ENCODE results near the gene CHM. TPM values are rescaled to one million over a fixed set of nuclear protein-coding genes. Genes with fewer than 3 reads are reported as not detected.
"Not testable (repeated sequence)": the region's sequence is repeated elsewhere in the genome, so short reads cannot be mapped to it uniquely, and the experiment has no call there.

CHM gene
- total and polyA plus RNA-seq, 2 experiments from 2014 or later, result 11.6 to 24.8 TPM

- no peak overlapping the region for H2AFZ ChIP-seq
- 70% methylated on average over 3 of the region's 3 CpGs for WGBS (ENCODE audit: low lambda C conversion rate, missing lambda C conversion rate)
- H3K79me2 ChIP-seq, result no peaks in the 10 kb centered on the region
- DNase-seq (ENCODE audit: low spot score), result no peak
- H3K27me3 ChIP-seq, result no peaks in the 10 kb centered on the region
- H3K9me3 ChIP-seq (ENCODE audit: low read depth), result no peaks in the 10 kb centered on the region
- H3K9me2 ChIP-seq (replicated peaks; ENCODE audit: insufficient read depth), result no peaks in the 10 kb centered on the region
- TF ChIP-seq CTCF (IDR thresholded peaks at IDR 0.05; ENCODE audit: poor library complexity) (no peak), EZH2phosphoT487 (IDR thresholded peaks at IDR 0.05; ENCODE audit: low read depth, severe bottlenecking, unreplicated experiment) (no peak), EZH2 (IDR thresholded peaks at IDR 0.05; ENCODE audit: borderline replicate concordance) (no peak)
- no peaks in the 10 kb centered on the region for H3K4me1 ChIP-seq (ENCODE audit: insufficient read depth)
- no peaks in the 10 kb centered on the region for H3K36me3 ChIP-seq (replicated peaks; ENCODE audit: insufficient read depth, low read depth)
- H4K20me1 ChIP-seq (ENCODE audit: insufficient read depth, poor library complexity, severe bottlenecking), result no peaks in the 10 kb centered on the region
- no peak overlapping the region for H3K4me3 ChIP-seq
- H3K4me2 ChIP-seq, result no peak overlapping the region
- no peak overlapping the region for H3K27ac ChIP-seq
Measured at GRCh38 chrX:85977218-85977617, 70.1 kb downstream of the CHM start.

- H3K9me3 ChIP-seq (ENCODE audit: low read depth); DNase-seq (ENCODE audit: low spot score); H2AFZ ChIP-seq; H3K9me2 ChIP-seq (replicated peaks; ENCODE audit: insufficient read depth); H3K27me3 ChIP-seq; H3K79me2 ChIP-seq; H4K20me1 ChIP-seq (ENCODE audit: insufficient read depth, poor library complexity, severe bottlenecking); H3K4me1 ChIP-seq (ENCODE audit: insufficient read depth); H3K27ac ChIP-seq; H3K4me3 ChIP-seq; H3K4me2 ChIP-seq; H3K36me3 ChIP-seq (replicated peaks; ENCODE audit: insufficient read depth, low read depth): not testable (repeated sequence)
- WGBS (ENCODE audit: low lambda C conversion rate, missing lambda C conversion rate), result 93% methylated on average over 25 of the region's 33 CpGs
Measured at GRCh38 chrX:85972351-85972750, 75.0 kb downstream of the CHM start.

- DNase-seq (ENCODE audit: low spot score), result no peak
- H3K36me3 ChIP-seq (replicated peaks; ENCODE audit: insufficient read depth, low read depth), result no peaks in the 10 kb centered on the region
- 75% methylated on average over 2 of the region's 2 CpGs for WGBS (ENCODE audit: low lambda C conversion rate, missing lambda C conversion rate)
- H3K27me3 ChIP-seq, result no peaks in the 10 kb centered on the region
- no peaks in the 10 kb centered on the region for H3K79me2 ChIP-seq
- H3K9me2 ChIP-seq (replicated peaks; ENCODE audit: insufficient read depth), result no peaks in the 10 kb centered on the region
- no peak overlapping the region for H2AFZ ChIP-seq
- H3K4me2 ChIP-seq, result no peak overlapping the region
- no peak overlapping the region for H3K27ac ChIP-seq
- no peaks in the 10 kb centered on the region for H3K4me1 ChIP-seq (ENCODE audit: insufficient read depth)
- H3K4me3 ChIP-seq, result no peak overlapping the region
- no peak for TF ChIP-seq EZH2 (IDR thresholded peaks at IDR 0.05; ENCODE audit: borderline replicate concordance)
- no peak for TF ChIP-seq CTCF (IDR thresholded peaks at IDR 0.05; ENCODE audit: poor library complexity)
- no peak for TF ChIP-seq EZH2phosphoT487 (IDR thresholded peaks at IDR 0.05; ENCODE audit: low read depth, severe bottlenecking, unreplicated experiment)
- H3K9me3 ChIP-seq (ENCODE audit: low read depth), result no peaks in the 10 kb centered on the region
- H4K20me1 ChIP-seq (ENCODE audit: insufficient read depth, poor library complexity, severe bottlenecking), result no peaks in the 10 kb centered on the region
Measured at GRCh38 chrX:85964744-85965143, 82.6 kb downstream of the CHM start.

GRCh38 chrX:85963736-85964135 is 83.6 kb downstream of the CHM start:
- no peaks in the 10 kb centered on the region for H3K9me3 ChIP-seq (ENCODE audit: low read depth)
- DNase-seq (ENCODE audit: low spot score), result peak; percentile 34
- WGBS (ENCODE audit: low lambda C conversion rate, missing lambda C conversion rate), result 61% methylated on average over 5 of the region's 5 CpGs

More at GRCh38 chrX:85963736-85964135, 83.6 kb downstream of the CHM start:
- H3K9me2 ChIP-seq (replicated peaks; ENCODE audit: insufficient read depth), result no peaks in the 10 kb centered on the region
- no peak overlapping the region for H3K4me3 ChIP-seq
- no peak overlapping the region for H3K27ac ChIP-seq
- no peaks in the 10 kb centered on the region for H3K4me1 ChIP-seq (ENCODE audit: insufficient read depth)
- H3K79me2 ChIP-seq, result no peaks in the 10 kb centered on the region
- no peak for TF ChIP-seq EZH2phosphoT487 (IDR thresholded peaks at IDR 0.05; ENCODE audit: low read depth, severe bottlenecking, unreplicated experiment)
- TF ChIP-seq EZH2 (IDR thresholded peaks at IDR 0.05; ENCODE audit: borderline replicate concordance), result no peak
- TF ChIP-seq CTCF (IDR thresholded peaks at IDR 0.05; ENCODE audit: poor library complexity), result no peak
- H3K27me3 ChIP-seq, result no peaks in the 10 kb centered on the region
- H4K20me1 ChIP-seq (ENCODE audit: insufficient read depth, poor library complexity, severe bottlenecking), result no peaks in the 10 kb centered on the region
- H2AFZ ChIP-seq, result no peak overlapping the region
- H3K36me3 ChIP-seq (replicated peaks; ENCODE audit: insufficient read depth, low read depth), result no peaks in the 10 kb centered on the region
- H3K4me2 ChIP-seq, result no peak overlapping the region

Data from hepatocyte (in vitro differentiated cells).